Fibroblast of the aortic adventitia (primary cell): ENCODE data around the gene MROH2A. TPM values are rescaled to one million over a fixed set of nuclear protein-coding genes. Genes with fewer than 3 reads are reported as not detected.
"Not testable (repeated sequence)": the region's sequence is repeated elsewhere in the genome, so short reads cannot be mapped to it uniquely, and the experiment has no call there.

ENCODE experiments used
- DNase-seq: peaks from one replicate; pipeline ENCODE4 v3.0.0-alpha.2; 2010; ENCODE audit warnings: low read depth
- H3K4me3 ChIP-seq: 2 replicates; pipeline ENCODE4 v1.5.1; 2011; ENCODE audit warnings: low read depth, mild to moderate bottlenecking, control low read depth, low read length, moderate library complexity
- CTCF ChIP-seq: IDR thresholded peaks from 2 replicates; pipeline ENCODE4 v1.5.1; 2011; ENCODE audit warnings: mild to moderate bottlenecking, low read length, control low read depth, inconsistent platforms; ENCODE audit not compliant: insufficient read depth
- total RNA-seq: library from RNA; depleted of rRNA; stranded (reverse); fragments of >200 nt; gene quantifications from 2 replicates; pipeline ENCODE4 v1.2.3, GENCODE V29; 2012; ENCODE audit warnings: low replicate concordance

Gene MROH2A
- under 0.01 TPM in 1 of 2 replicates, not detected in the other for total RNA-seq

- no peak for TF ChIP-seq CTCF
- H3K4me3 ChIP-seq = no peak within 1 kb of the TSS
- no peak for DNase-seq
Observed at GRCh38 chr2:233778030-233778429, at the start of gene MROH2A. TSS of gene MROH2A (plus strand) at chr2:233778330. CDS start at chr2:233779359, 1,029 bp downstream.

DNA sequence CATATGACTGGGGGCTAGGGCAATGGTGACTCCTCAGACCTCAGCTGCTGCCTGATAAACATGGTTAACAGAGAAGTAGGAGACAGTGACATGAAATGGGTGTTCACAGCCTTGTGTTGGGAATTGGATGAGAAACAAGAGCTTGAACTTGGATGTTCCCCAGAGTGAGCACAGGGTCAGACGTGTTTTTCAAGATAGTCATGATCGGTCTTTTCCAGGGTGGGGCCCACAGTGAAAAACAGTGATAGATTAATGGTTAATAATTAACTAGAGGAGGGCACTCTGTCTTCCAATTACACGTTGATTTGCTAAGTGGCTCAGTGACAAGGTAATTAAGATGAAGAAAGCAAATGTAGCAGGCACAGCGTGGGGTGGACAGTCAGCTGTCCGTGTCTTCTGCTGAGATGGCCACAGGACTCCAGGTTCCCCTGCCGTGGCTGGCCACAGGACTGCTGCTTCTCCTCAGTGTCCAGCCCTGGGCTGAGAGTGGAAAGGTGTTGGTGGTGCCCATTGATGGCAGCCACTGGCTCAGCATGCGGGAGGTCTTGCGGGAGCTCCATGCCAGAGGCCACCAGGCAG is 49.3 kb upstream of the MROH2A start, which contains the start of gene UGT1A3:
Gene UGT1A3, plus strand, starts transcription at position 320 of the 579 bp plus-strand sequence. Its CDS starts 85 bp downstream, at position 405.
- DNase-seq = no peak
- no peak within 1 kb of the TSS for H3K4me3 ChIP-seq
- TF ChIP-seq CTCF = no peak

DNA sequence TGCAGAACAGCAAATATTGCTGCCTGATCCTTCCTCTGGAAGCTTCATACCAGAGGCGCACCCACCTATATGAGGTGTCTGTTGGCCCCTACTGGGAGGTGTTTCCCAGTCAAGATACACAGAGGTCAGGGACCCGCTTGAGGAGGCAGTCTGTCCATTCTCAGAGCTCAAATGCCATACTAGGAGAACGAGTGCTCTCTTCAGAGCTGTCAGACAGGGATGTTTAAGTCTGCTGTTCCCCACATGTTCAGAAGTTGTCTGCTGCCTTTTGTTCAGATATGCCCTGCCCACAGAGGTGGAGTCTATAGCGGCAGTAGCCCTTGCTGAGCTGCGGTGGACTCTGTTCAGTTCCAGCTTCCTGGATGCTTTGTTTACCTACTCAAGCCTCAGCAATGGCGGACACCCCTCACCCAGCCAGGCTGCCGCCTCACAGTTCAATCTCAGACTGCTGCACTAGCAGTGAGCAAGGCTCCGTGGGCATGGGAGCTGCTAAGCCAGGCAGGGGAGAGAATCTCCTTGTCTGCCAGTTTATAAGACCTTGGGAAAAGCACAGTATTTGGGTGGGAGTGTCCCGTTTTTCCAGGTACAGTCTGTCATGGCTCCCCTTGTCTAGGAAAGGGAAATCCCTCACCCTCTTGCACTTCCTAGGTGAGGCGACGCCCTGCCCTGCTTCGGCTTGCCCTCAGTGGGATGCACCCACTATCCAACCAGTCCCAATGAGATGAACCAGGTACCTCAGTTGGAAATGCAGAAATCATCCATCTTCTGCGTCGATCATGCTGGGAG is 41.1 kb upstream of the MROH2A start:
- not testable (repeated sequence) for DNase-seq, H3K4me3 ChIP-seq

DNA sequence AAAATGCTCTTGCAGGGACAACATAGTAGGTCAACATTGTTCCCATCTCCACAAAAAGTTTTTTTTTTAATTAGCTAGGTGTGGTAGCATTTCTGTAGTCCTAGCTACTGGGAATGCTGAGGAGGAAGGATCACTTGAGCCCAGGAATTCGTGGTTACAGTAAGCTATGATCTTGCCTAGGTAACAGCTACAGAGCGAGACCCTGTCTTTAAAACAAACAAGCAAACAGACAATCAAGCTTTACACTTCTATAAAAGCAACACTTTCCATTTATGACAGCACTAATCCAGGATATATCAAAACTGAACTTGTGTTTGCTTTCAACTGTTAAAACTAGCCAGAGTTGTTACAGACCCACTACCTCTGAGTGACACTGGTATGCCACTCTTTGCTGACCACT is 37.3 kb upstream of the MROH2A start:
- TF ChIP-seq CTCF = no peak
- DNase-seq = no peak
- H3K4me3 ChIP-seq = no peak overlapping the region

DNA sequence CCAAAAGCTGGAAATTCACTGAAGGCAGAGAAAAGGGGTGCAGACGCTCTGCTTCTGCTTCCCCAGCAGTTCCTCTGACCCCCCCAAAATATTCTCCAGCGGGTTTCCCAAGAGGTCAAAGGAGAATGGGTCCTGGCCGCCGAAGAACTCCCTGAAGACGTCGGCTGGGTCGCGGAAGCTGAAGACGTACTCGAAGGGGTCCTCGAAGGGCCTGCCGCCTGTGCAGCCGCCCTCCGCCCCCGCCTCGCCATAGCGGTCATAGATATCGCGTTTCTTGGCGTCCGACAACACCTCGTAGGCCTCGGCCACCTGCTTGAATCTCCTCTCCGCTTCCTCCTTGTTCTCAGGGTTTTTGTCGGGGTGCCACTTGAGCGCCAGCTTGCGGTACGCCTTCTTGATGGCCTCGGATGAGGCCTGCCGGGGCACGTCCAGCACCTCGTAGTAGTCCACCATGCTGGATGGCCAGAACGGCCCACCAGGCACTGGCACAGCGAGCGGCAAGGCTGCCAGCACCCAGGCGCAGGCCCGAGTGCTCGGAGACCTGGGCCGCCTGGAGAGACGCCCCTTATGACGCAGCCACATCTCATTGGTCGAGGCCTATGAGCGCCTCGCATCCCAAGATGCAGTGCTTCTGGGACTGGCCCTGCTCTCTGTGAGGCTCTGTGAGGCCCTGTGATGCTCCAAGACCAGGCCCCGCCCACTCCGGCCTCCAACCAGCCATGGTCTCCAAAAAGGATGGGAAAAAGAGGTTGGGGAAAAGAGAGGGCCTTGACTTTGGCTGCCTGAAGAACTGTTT is 34.5 kb upstream of the MROH2A start:
- H3K4me3 ChIP-seq = no peak overlapping the region
- DNase-seq = no peak
- no peak for TF ChIP-seq CTCF

GRCh38 chr2:233745073-233745755 is 32.9 kb upstream of the MROH2A start:
- H3K4me3 ChIP-seq = no peak overlapping the region
- no peak for DNase-seq
- TF ChIP-seq CTCF = no peak

- H3K4me3 ChIP-seq, DNase-seq: not testable (repeated sequence)
Observed at GRCh38 chr2:233745838-233746237, 32.3 kb upstream of the MROH2A start.
